ENCODE results near the gene TRIM10.

DNA sequence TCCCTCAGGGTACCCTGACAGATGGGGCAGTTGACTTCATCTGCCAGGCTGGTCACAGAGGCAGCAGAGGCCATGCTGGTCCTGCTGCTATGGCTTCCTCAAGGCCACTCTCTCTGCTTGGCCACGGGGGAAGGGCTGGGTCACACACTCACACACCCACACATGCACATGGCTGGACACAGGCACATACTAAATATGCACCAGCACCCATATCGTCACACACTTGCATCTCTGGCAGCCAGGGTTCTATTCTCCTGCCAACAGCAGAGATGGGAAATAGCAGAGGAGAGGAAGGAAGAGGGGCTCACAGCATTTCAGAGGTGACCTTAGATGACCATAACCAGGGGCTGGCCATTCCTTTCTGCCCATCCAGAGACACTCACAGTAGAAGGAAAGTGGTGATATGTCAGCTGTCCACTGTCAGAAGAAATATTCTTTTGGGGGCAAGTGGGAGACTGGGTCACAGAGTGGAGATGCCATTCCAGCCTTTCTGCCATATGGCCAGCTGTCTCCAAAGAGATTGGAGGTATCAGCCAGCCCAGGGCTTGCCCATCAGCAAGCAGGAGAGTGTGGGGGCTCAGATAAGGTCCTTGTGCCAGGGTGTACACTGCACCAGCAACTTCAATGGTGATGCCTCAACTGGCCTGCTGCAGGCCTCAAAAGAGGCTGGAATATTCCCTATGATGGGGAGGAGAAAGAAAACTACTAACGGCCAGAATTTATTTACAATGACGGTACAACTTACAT is at the start of gene TRIM10:
- TF ChIP-seq EP300 (IDR thresholded peaks at IDR 0.05) (no peak), POLR2A (IDR thresholded peaks at IDR 0.05) (no peak), POLR2AphosphoS5 (IDR thresholded peaks at IDR 0.05) (no peak)
- TF ChIP-seq, protein P1, sequence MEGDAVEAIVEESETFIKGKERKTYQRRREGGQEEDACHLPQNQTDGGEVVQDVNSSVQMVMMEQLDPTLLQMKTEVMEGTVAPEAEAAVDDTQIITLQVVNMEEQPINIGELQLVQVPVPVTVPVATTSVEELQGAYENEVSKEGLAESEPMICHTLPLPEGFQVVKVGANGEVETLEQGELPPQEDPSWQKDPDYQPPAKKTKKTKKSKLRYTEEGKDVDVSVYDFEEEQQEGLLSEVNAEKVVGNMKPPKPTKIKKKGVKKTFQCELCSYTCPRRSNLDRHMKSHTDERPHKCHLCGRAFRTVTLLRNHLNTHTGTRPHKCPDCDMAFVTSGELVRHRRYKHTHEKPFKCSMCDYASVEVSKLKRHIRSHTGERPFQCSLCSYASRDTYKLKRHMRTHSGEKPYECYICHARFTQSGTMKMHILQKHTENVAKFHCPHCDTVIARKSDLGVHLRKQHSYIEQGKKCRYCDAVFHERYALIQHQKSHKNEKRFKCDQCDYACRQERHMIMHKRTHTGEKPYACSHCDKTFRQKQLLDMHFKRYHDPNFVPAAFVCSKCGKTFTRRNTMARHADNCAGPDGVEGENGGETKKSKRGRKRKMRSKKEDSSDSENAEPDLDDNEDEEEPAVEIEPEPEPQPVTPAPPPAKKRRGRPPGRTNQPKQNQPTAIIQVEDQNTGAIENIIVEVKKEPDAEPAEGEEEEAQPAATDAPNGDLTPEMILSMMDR (IDR thresholded peaks at IDR 0.05), result no peak

Data from suprapubic skin (tissue), 4 donors.